HG03342 (cell line): ENCODE data around the gene IKBKG.
"Not testable (repeated sequence)": the region's sequence is repeated elsewhere in the genome, so short reads cannot be mapped to it uniquely, and the experiment has no call there.

Experiments
- ATAC-seq: cut with Tn5 transposase; IDR thresholded peaks from one replicate; pipeline ENCODE4 v1.9.1; 2021; ENCODE audit warnings: mild to moderate bottlenecking, moderate library complexity; ENCODE audit not compliant: unreplicated experiment

IKBKG gene

GRCh38 chrX:154547245-154548027 is at the start of gene IKBKG:
TSS of gene IKBKG (plus strand) at chrX:154547620. CDS start at chrX:154552003, 4,383 bp downstream.
- peak; percentile 80 for ATAC-seq

GRCh38 chrX:154501423-154501822 is 46.0 kb upstream of the IKBKG start:
- ATAC-seq = not testable (repeated sequence)

GRCh38 chrX:154502098-154502497 is 45.3 kb upstream of the IKBKG start:
- no peak for ATAC-seq

GRCh38 chrX:154502989-154503388 is 44.4 kb upstream of the IKBKG start:
- ATAC-seq = no peak

GRCh38 chrX:154505734-154506133 is 41.7 kb upstream of the IKBKG start:
- no peak for ATAC-seq

- no peak for ATAC-seq
Measured at GRCh38 chrX:154506483-154507332, 40.7 kb upstream of the IKBKG start.

- ATAC-seq = no peak
Measured at GRCh38 chrX:154507673-154508383, 39.6 kb upstream of the IKBKG start.

- no peak for ATAC-seq
Measured at GRCh38 chrX:154508384-154508745, 39.1 kb upstream of the IKBKG start.

GRCh38 chrX:154509455-154509854 is 38.0 kb upstream of the IKBKG start:
- no peak for ATAC-seq

- ATAC-seq = no peak
Measured at GRCh38 chrX:154511761-154512160, 35.7 kb upstream of the IKBKG start.

- ATAC-seq = no peak
Measured at GRCh38 chrX:154512879-154513553, 34.4 kb upstream of the IKBKG start.

- ATAC-seq = no peak
Measured at GRCh38 chrX:154513716-154514115, 33.7 kb upstream of the IKBKG start.

- peak; percentile 13 for ATAC-seq
Measured at GRCh38 chrX:154515090-154515965, 32.1 kb upstream of the IKBKG start.

- peak; percentile 88 for ATAC-seq
Measured at GRCh38 chrX:154515966-154516655, 31.3 kb upstream of the IKBKG start, which contains the start of gene FAM3A. TSS of gene FAM3A (minus strand) at chrX:154516232. CDS start at chrX:154515772, 460 bp downstream.

- no peak for ATAC-seq
Measured at GRCh38 chrX:154516656-154517100, 30.7 kb upstream of the IKBKG start.

- no peak for ATAC-seq
Measured at GRCh38 chrX:154517101-154517781, 30.2 kb upstream of the IKBKG start.

- ATAC-seq = no peak
Measured at GRCh38 chrX:154519389-154519788, 28.0 kb upstream of the IKBKG start.
